HG03135 (cell line): Measurements from ENCODE around the gene CCDC149.

Experiments used
- ATAC-seq: cut with Tn5 transposase; IDR thresholded peaks from one replicate; pipeline ENCODE4 v1.9.1; 2021; ENCODE audit warnings: mild to moderate bottlenecking, moderate library complexity; ENCODE audit not compliant: unreplicated experiment

Gene CCDC149

DNA sequence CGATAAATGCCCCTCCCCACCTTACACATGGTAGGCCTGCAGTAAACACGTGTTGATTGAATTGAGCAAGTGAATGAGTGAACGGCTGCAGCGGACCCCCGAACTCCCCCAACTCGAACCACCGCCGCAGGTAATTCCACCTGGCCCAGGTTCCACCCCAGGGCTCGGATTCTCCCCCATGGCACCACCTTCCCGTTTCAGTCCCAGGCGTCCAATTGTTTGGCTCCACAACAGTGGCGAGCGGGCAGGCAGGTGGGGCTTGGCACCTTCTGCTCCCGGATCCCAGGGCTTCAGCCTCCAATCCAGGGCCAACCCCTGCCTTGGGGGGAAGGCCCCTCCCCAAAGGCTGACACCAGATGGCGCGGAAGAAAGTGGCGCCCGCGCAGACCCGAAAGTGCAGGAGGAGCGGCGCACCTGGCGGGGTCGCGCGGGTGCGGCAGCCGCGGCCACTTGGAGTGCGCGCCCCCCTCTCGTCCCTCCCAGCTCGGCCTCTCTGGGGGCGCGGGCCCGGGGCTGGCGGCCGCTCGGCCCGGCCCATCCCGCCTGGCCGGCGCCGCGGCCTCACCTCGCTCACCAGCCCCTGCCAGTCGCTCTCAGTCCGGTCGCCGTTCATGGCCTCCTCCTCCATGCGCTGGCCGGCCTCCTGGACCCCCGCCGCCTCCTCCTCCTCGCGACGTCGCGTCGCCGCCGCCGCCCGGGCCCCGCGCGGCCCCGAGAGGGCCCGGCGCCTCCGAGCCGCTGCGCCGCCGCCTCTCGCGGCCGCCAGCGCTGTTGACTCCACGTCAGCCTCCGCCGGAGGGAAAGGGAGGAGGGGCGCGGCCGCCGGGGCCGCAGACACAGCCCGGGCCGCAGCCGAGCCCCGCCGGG, at the start of gene CCDC149:
TSS of gene CCDC149 (minus strand) at position 791 of the 867 bp plus-strand sequence. CDS start at position 613, 178 bp downstream.
- ATAC-seq: no peak

DNA sequence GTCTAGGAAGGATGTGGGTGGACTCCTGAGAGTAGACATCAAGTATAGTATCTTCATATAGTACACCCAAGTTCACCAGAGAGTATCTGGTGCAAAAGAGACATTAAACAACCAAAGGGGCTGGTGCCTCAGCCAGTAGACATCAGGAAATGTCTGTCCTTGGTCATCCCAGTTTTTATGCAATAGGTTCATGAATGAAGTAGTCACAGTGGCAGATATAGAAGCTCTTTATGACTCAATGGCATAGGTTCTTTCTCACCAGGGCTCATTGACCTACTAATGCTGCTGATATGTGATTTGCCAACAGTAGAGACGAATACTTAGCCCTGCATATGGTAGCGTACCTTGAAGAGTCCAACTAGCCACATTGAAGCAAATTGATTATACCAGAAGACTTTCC, 45.0 kb upstream of the CCDC149 start:
- no peak for ATAC-seq

DNA sequence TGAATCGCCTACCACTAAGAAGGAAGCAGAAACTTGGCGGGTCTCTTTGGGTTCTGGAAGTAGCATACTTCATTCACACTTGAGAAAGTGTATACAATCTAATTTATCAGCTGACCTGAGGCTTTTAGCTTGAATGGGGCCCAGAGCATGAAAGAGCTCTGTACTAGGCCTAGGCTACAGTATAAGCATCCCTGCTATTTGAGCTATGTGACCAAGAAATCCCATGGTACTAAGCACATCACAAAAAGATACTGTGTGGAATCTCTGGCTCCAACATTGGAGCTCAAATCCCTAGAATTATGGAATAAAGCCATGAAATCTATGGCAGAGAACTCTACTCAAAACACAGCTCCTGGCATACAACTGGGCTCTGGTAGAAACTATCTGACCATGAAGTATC, 43.9 kb upstream of the CCDC149 start:
- no peak for ATAC-seq

DNA sequence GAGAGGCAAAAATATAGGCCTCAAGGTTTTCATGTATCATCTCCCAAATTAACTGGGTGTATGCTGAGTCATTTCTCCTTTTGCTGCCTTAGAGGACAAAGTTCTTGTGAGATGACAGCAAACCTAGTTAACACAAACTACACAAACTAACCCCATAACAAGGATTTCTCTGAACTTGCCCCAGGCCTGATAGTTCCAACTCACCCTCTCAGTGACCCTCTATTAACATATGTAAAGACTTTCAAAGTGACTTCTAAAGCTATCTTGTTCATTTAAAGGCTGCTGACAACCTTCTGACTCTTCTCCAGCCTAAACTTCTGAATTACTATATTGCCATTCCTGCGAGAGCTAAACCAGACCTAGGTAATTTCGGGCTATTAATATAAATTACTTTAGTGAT, 43.2 kb upstream of the CCDC149 start:
- no peak for ATAC-seq

DNA sequence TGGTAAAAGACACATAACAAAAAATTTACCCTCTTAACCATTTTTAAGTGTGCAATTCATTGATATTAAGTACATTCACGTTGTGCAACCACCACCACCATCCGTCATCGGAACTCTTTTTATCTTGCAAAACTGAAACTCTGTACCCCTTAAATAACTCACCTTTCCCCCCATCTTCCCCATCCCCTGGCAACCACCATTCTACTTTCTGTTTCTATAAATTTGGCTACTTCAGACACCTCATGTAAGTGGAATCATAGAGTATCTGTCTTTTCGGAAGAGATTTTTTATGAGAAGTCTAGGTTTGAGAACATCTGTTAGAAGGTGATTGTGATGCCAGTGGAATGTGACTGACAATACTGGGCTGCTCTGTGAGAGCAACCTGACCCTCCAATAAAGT, 39.8 kb upstream of the CCDC149 start:
- ATAC-seq: no peak

DNA sequence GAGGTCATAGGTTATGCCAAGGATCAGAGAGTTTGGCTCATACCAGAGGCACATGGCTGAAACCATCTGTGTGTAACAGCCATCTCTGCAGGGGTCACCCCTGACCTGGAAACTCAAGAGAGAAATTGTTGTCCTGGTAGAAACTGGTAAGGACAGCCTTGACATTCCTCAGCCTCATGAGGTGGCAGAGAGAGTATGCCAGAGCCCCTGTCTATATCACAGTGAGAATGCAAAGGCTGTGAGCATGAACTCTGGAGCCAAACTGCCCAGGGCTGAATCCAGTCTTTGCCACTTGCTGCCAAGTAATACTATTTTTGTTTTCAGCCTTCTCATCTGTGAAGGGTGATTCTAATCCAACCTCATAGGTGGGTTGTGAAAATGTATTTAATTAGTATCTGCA, 37.1 kb upstream of the CCDC149 start:
- no peak for ATAC-seq

DNA sequence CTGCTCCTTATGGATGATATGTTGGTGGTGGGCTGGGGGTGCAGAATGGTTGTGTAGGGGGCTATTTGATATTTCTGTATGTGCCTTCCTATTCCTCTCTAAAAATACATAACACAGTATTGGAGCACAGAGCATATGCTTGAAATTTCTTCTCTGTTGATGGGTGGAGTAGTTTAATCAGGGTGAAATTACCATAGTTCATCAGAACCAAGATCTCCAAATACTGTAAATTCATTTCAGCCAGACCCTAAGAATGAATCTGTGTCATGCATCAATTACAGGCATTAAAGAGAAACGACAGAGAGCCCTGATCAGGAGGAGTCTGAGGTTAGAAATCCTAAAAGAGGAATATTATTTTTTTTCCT, 25.1 kb upstream of the CCDC149 start:
- no peak for ATAC-seq

DNA sequence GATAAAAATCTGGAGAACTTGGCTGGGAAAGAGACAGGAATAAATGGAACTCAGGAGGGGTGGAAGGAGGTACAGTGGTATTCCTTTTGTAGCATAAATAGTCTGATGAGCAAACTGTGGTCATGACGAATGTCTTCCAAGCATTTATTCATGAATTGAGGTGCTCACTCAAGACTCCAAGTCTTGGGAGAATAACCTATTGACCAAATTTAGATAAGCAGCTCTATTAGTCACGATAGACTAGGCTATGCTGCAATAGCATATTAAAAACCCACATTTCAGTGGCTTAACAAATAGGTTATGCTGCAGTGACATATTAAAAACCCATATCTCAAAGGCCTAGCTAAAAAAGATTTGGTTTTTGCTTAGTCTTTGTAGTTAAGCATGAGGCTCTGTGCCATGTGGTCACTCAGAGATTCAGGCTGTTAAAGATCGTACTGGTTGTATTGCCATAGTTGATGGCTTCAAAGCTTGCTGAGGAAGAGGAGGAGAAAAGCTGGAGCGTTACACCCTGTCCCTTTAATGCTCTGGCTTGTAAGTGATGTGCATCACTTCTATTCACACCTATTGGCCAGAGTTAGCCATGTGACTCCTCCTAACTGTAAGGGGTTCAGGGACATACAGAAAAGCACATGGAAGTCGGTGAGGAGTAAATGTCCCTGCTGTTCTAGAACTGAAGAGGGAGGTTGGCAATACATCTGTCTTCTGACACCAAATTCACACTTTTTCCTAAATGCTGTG, 24.5 kb upstream of the CCDC149 start:
- ATAC-seq: no peak

DNA sequence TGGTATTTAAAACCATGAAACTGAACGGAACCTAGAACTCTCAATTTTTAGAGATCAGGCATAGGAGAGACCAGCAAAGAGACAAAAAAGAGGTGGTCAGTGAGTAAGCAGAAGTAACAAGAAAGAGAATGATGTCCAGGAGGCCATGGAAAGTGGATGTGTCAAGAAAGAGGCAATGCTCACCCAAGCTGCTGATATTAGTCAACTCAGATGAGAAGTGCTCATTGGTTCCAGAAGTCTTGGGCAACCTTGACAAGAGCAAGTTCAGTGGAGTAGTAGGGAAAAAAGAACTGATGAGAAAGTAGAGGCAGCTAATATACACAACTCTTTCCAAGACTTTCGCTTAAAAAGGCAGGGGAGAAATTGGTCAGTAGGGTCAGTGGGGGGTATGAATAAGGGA, 23.0 kb upstream of the CCDC149 start:
- ATAC-seq: no peak

DNA sequence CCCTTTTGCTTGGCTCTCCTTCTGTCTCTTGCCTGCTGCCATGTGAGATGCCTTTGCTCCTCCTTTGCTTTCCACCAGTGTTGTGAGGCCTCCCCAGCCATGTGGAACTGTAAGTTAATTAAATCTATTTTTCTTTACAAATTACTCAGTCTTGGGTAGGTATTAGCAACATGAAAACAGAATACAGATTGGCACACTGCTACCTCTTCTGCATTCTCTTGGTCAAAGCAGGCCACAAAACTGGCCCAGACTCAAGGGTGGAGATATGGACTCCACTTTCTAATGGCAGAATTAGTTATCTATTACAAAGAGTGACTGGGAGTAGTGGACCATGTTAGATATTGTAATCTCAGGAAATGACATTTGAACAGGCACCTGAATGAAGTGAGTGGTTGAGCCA, 21.5 kb upstream of the CCDC149 start:
- no peak for ATAC-seq

DNA sequence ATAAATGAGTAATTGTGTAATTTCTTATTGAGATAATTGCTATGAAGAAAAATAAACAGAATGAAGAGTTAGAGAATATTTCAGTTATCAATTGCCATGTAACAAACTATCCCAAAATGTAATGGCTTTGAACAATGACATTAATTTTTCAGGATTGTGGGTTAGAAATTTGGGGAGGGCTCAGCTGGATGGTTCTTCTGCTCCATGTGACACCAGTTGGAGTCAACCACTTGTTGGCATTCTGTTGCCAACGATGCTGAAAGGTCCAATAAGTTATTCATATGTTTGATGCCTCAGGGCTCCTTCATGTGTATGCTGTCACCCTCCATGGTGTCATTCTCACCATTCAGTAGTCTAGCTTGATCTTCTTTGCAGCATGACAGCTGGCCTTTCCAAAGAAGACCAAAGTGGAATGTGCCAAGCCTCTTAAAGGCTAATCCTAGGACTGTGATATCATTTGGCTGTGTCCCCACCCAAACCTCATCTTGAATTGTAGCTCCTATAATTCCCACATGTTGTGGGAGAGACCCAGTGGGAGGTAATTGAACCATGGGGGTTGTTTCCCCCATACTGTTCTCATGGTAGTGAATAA, 20.9 kb upstream of the CCDC149 start:
- no peak for ATAC-seq

DNA sequence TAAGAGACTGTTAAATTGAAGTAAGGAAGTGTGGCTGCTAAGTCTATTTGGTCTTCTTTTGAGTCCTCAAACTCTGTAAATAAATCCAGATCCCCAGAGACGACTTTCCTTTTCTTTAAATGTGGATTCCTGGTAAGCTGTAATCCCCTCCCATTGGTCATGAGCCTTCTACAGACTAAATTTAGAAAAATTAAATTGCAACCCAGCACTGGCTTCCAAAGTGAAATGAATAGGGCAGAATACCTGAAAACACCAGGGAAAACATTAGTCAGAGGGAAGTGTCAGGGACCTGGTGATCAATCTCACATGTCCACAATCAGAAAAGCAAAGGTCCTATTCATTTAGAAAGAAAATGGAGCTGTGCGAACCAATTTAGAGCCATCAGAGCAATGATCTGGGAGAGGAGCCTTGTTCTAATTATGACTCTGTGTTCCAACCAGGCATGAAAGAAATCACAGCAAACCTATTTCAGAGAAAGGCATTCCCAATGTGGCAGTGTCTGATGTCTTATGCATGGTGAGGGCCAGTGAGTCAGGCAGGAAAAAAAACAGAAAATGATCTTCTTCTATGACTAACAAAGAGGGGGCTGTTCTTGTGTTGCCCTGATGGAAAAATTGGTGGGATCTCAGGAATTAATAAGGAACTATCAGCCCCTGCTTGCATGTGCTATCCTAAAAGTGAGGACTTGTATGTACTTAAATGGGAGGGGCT, 19.8 kb upstream of the CCDC149 start:
- no peak for ATAC-seq

DNA sequence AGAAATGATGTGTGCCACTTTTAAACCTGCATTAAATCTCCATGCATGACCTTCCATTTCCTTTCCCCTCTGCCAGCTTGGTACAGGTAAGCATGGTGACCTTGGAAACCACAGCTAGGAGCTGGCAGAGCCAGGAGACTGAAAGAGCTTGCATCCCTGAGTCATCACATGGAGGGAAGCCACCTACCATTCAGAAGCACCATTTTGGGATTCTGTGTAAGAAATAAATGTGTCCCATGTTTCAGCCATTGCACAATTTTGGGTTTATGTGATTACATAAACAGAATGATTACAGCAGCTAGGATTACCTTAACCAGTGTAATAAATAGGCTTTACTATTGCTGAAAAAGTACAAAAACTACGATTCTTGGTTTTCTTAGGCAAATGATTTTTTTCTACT, 17.3 kb upstream of the CCDC149 start:
- ATAC-seq: no peak

DNA sequence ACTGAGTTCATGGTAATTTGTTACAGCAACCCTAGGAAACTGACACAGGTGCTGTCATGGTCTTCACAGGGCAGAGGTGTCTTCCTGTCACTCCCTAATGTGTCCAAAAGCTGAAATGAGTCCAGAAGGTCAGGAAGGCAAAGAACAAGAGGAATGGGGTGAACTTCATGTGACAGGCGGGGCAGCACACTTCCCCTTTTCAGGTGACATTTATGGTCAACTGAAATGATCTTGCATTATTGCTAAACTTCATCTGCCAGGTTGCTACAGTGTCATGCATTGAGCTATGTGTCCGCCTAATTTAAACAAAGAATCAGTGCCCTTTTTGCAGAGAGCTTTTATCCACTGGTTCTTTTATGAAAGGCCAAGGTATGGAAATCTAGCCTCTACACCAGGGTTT, 15.9 kb upstream of the CCDC149 start:
- ATAC-seq: no peak

DNA sequence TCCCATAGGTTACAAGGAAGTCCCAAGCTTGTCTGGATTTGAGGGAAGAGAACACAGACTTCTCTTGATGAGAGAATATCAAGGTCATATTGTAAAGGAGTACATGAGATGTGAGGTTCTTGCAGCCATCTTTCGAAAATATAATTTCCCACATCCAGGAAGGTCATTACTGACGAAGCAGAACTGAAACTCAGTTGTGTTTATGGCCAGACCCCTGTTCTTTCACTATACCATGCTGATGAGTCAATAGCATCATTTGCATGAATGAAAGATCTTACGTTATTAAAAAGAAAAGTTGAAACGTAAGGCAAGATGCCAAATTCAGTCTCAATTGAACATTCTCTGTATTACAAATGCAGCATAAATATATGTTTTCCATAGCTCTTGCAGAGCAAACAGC, 14.2 kb upstream of the CCDC149 start:
- ATAC-seq: no peak

DNA sequence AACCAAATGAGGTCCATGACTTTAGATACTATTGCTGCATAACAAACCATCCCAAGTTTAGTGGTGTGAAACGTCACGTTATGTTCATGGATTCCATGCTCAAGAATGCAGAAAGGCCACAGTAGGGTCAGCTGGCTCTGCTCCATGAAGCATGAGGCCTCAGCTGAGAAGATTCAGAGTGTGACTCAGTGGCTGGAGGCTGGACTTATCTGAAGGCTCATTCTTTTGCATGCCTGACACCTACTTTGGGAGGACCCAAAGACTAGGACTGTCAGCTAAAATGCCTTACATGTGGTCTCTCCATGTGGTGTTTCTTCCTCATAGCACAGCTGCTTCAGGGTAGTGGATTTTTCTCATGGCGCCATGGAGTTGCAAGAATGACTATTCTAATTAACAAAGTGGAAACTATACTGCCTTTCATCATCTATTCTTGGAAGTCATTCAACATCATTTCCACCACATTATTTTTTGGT, 11.5 kb upstream of the CCDC149 start:
- no peak for ATAC-seq

DNA sequence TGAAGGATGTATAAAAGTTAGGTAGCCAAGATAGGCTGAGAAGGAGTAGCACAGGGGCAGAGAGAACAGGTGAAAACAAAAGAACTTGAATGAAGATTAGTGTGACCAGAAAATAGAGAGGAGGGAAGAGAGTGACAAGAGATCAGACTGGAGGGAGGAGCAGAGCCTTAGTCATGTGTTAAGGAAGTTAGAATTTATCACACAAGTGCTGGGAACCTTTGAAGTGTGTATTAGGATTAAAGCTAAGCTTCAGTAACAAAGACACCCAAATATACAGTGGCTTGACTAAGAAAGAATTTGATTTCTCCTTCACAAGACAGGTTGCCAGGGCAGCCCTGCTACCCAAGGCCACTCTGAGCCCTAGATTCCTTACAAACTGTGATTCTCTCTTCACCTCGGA, 10.7 kb upstream of the CCDC149 start:
- no peak for ATAC-seq

DNA sequence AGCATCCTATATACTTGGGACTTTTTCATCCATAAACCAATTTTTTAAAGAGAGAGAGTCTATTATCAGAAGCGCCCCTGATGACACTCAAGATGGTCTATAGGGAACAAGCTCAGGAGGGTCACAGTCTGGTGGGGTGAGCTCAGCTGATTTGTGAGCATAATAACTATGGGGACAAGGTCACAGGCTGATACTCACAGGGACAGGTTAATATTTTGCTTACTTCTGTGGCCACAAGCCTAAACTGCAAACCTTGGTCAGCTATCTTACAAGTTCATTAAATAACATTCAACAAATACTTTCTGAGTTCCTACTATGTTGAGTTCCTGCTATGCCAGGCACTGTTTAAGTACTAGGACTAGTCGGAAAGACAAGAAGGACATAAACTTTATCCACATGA, 10.2 kb upstream of the CCDC149 start:
- ATAC-seq: no peak

DNA sequence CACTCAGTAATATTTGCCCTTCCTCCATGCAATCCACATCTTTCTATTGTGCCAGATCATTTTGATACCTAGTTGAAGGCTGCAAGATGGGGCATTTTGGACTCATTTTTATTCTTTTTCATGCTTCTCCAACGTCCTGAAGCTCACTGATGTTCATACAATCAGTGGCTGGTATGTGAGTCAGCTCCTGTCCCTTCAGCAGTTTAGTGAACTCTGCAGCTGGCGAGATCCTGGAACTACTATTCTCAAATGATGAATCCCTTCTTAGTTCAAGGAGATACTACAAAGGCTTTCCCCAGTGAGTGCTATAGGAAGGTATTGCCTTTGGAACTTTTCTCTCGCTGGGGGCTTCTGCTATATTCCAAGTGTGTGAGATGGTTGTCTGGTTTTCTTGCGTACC, 9.6 kb upstream of the CCDC149 start:
- ATAC-seq: no peak

DNA sequence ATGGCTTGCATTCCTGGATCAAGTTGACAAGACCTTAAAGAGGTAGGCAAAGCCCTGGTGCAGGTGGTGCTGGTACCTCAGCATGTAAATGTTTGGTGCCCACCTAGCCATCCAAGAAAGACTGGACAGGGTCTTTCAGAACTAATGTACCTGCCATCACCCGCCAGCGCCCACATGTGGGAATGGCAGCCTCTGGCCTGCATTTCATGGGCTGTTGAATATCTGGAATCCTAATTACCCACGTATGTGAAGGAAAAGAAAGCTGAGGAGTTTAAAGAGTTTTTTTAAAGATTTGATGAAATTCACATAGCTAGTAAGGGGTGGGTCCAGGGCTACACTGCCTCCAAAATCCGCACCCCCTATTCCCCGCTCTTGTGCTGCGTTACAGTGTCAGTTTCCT, 8.6 kb upstream of the CCDC149 start:
- ATAC-seq: no peak

DNA sequence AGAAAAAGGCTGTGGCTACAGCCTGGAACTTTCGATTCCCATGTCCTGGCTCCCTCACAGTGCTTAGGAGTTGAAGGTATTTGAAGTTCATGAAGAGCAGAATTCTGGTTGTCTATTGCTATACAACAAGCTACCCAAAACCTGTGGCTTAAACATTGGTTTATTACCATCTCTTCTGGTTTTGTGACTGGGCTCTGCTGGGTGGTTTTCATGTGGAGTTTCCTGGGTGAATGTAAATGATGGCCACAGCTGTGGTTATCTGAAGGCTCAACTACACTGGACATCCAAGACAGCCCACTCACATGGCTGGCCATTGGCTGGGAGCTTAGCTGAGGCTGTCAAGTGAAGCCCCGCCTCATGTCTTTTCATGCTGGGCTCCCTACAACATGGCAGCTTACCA, 7.2 kb upstream of the CCDC149 start:
- ATAC-seq: no peak
